GM10266 (cell line): ENCODE data around the gene ZNF471.

Experiments used
- DNase-seq: peaks from one replicate; pipeline ENCODE4 v3.0.0; 2012; ENCODE audit errors: extremely low spot score
- TF ChIP-seq, protein P1 (sequence below): IDR thresholded peaks from 2 replicates; pipeline ENCODE4 v1.5.1; 2012; ENCODE audit warnings: mild to moderate bottlenecking, low read depth; ENCODE audit not compliant: control insufficient read depth, insufficient read depth; ENCODE audit errors: missing control alignments

Gene ZNF471

DNA sequence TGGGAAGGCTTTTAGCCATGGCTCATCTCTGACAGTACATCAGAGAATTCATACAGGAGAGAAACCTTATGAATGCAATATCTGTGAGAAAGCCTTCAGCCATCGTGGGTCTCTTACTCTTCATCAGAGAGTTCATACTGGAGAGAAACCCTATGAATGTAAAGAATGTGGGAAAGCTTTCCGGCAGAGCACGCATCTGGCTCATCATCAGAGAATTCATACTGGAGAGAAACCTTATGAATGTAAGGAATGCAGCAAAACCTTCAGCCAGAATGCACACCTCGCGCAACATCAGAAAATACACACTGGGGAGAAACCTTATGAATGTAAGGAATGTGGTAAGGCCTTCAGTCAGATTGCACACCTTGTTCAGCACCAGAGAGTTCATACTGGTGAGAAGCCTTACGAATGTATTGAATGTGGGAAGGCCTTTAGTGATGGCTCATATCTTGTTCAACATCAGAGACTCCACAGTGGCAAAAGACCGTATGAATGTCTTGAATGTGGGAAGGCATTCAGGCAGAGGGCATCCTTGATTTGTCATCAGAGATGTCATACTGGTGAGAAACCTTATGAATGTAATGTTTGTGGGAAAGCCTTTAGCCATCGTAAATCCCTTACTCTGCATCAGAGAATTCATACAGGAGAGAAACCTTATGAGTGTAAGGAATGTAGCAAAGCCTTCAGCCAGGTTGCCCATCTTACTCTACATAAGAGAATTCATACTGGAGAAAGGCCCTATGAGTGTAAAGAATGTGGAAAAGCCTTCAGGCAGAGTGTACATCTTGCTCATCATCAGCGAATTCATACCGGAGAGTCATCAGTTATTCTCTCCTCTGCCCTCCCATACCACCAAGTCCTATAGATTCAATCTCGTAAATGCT is 70.3 kb downstream of the ZNF471 start:
- TF ChIP-seq, protein P1, sequence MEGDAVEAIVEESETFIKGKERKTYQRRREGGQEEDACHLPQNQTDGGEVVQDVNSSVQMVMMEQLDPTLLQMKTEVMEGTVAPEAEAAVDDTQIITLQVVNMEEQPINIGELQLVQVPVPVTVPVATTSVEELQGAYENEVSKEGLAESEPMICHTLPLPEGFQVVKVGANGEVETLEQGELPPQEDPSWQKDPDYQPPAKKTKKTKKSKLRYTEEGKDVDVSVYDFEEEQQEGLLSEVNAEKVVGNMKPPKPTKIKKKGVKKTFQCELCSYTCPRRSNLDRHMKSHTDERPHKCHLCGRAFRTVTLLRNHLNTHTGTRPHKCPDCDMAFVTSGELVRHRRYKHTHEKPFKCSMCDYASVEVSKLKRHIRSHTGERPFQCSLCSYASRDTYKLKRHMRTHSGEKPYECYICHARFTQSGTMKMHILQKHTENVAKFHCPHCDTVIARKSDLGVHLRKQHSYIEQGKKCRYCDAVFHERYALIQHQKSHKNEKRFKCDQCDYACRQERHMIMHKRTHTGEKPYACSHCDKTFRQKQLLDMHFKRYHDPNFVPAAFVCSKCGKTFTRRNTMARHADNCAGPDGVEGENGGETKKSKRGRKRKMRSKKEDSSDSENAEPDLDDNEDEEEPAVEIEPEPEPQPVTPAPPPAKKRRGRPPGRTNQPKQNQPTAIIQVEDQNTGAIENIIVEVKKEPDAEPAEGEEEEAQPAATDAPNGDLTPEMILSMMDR, result no peak

More for the DNA sequence above, 70.3 kb downstream of the ZNF471 start:
- DNase-seq, result no peak
